Skeletal muscle cell (primary cell): ENCODE measurements around the gene LIPN.
A peak's percentile ranks its signal among the peaks of the same experiment; 100 is the strongest.

Source experiments
- DNase-seq: peaks from one replicate; pipeline ENCODE4 v3.0.0-alpha.2; 2010; ENCODE audit warnings: low read depth
- H3K4me3 ChIP-seq: 2 replicates; pipeline ENCODE4 v1.5.1; 2011; ENCODE audit warnings: low read depth, mild to moderate bottlenecking, control low read depth, low read length, moderate library complexity

LIPN gene

DNA sequence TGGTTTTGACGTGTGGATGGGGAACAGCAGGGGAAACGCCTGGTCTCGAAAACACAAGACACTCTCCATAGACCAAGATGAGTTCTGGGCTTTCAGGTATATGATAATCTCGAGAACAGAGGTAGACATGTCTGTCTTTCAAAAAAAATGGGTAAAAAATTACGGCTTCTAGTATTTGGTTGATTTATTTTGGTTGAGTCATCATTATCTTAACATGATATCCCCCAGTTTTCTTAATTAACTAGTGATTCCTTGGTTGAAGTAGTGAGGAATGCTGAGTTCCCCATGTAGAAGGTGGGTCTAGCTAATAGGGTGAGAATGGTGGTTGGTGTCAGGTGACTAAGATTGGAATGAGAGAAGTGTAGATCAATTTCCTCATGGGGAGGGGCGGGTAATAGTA lies 53.4 kb downstream of the LIPN start:
- DNase-seq = no peak
- no peak overlapping the region for H3K4me3 ChIP-seq

DNA sequence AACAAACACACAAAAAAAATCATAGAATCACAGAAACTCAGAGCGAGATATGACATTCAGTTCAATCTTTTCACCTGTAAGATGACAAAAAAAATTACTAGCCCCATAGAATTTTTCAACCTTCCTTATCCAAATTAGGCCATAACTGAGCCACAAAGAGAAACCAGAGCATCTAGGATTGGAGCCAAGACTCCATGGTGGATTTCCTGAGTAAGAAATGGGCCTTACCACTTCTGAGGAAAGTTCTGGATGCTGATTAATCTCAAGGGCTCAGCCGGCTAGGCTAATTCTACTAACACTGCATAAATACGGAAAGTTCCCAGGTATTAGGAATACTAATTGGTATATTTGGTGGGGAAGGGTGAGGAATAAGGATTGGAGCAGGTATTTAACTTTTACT lies 59.5 kb downstream of the LIPN start:
- no peak for DNase-seq
- no peak overlapping the region for H3K4me3 ChIP-seq

DNA sequence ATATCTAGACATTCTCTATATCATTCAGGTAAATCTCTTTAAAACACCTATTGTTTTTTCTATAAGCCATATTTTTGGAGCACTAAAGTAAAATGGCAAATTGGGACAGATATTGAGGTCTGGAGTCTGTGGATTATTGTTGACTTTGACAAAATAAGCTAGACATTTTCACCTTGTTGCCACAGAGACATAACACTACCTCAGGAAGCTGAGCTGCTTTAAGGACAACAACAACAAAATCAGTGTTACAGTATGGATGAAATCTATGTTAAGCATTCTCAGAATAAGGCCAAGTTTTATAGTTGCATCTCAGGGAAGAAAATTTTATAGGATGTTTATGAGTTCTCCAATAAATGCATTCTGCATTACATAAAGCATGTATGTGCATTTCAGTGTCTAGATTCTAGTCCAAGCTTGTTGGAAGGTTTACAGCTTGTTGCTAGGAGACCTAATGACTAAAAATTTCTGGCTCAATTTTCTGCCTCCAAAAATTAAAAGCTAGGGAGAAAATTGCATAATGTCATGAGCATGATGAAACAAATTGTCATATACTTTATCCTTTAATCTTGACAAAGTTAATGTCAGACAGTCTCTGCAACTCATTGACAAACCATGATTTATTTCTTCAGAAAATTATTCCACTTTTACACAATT lies 61.1 kb downstream of the LIPN start:
- DNase-seq = peak; percentile 41
- no peak overlapping the region for H3K4me3 ChIP-seq

DNA sequence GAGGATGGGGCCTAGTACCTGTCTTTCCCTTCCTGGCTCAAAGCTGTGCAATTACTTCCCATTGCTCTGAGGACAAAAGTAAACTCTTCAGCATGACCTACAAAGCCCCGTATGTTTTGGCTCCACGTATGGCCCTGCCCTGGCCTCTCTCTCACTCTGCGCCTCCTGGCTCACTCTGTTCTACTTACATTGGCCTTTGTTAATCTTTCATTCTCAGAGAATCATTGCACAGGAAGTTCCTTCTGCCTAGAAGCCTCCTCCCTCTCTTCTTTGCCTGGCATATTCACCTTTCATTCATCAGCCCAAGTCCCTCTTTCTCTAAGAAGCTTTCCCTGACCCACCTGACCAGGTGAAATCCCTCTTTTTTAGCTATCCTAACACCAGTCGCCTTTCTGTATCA lies 66.6 kb downstream of the LIPN start:
- DNase-seq = no peak
- H3K4me3 ChIP-seq = no peak overlapping the region

DNA sequence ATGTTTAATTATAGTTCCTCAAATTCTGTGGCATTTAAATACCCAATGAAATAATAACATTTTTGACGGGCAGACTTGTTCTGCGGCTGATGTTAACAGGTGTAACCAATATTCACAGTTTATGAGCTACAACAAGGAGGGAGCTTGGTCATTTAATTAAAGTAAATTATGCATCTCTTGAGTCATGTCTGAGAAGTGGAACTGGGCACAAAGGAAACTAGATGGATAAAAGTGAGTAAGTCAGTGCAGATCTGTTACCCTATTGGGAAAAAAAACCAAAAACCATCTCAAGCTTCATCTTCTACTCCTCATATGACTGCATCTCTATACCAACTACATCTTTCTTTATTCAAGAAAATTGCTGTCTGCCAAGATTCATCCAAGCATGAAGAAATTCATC lies 67.9 kb downstream of the LIPN start:
- DNase-seq = no peak
- no peak overlapping the region for H3K4me3 ChIP-seq

DNA sequence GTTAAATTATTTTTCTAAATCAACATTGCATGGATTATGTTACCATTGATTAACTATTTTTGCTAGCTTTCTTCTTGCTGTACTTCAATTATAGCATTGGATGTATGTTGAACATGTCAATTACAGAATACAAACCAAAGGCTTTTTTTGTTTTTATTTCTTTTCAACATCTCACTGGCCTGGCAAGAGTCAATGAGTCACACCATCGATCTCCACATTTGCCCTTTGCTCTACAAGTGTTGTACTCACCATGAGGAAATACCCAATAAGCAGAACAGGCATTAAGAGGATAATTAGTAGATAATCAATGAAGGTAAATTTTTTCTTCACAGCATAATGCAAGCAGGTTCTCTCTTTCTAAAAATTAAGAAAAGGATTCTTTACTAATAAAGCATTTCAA lies 68.5 kb downstream of the LIPN start:
- H3K4me3 ChIP-seq = no peak overlapping the region
- no peak for DNase-seq
